ENCODE results near the gene OPN3.

Gene OPN3

GRCh38 chr1:241637046-241637590, 3.1 kb downstream of the OPN3 start:
- no peak for DNase-seq (ENCODE audit: extremely low spot score)
- ChIA-PET POLR2A (no interaction called here), CTCF (interaction anchor here (0.7 to 2.0 kb wide), 5 partner anchors 11 to 361 kb away, joined by 3 to 6 read pairs (median 5); partner anchors contain the start of gene MAP1LC3C)
- no peak for TF ChIP-seq CTCF (IDR thresholded peaks at IDR 0.05; ENCODE audit: control extremely low read depth, extremely low read depth, low read depth, missing control alignments)

DNA sequence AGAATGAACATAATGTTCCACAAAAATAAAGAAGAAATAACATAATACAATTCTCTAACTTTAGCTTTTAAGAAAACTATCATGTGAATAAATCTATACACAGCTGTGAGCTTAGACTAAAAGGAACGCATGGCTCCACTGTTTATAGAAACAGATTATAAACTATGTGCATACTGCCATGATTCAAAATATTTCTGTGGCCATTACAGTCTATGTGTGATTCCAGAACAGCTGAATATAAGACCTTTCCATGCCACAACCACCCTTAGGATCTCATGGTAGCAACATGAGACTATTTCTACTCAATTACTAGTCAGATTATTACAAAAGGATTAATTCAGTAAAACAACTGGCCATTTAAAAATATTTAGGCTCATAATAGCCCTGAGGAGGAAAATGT, 3.9 kb downstream of the OPN3 start:
- POLR2A ChIA-PET: no interaction called here
- CTCF ChIA-PET: interaction anchor here (0.8 to 2.0 kb wide), 6 partner anchors 10 to 362 kb away, joined by 3 to 6 read pairs (median 4); partner anchors contain the start of gene MAP1LC3C
- no peak for TF ChIP-seq CTCF (IDR thresholded peaks at IDR 0.05; ENCODE audit: control extremely low read depth, extremely low read depth, low read depth, missing control alignments)
- DNase-seq (ENCODE audit: extremely low spot score): no peak

DNA sequence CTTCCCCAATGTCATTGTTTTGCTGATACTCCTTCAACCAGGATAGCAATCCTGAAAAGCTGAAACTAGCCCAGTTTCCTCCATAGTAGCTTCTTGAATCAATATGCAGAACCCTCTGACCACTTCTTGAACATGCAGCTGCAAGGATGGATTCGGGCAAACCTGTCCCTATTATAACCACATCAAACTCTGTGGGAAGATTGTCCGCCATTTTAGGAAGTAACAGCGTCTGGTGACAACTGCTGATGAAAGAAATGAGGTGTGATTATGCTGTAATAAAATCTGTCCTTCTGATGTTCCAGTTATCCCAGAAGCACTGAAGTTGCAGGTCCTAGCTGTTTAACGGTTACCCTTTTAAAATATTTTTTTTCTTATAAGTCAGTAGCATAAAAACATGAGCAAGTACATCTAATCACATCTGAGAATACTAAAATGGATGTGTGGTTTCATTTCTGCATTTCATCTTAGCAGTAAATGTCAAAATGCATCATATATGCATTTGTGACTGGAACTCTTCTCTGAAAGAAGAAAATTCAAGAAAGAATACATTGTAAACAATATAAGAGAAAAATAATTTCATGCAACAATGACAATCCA, 4.5 kb downstream of the OPN3 start:
- POLR2A ChIA-PET: no interaction called here
- TF ChIP-seq CTCF (IDR thresholded peaks at IDR 0.05; ENCODE audit: control extremely low read depth, extremely low read depth, low read depth, missing control alignments): no peak
- DNase-seq (ENCODE audit: extremely low spot score): no peak
- CTCF ChIA-PET: interaction anchor here (0.8 to 2.0 kb wide), 5 partner anchors 25 to 363 kb away, joined by 3 to 6 read pairs (median 4); partner anchors contain the start of gene MAP1LC3C

- TF ChIP-seq CTCF (IDR thresholded peaks at IDR 0.05; ENCODE audit: control extremely low read depth, extremely low read depth, low read depth, missing control alignments): no peak
- no peak for DNase-seq (ENCODE audit: extremely low spot score)
- ChIA-PET POLR2A (no interaction called here), CTCF (interaction anchor here (2.2 to 2.8 kb wide), 2 partner anchors 8 to 21 kb away, joined by 7 to 19 read pairs; no protein-coding TSS in a partner anchor)
Measured at GRCh38 chr1:241632987-241633386, 7.2 kb downstream of the OPN3 start.

GRCh38 chr1:241631674-241632073, 8.5 kb downstream of the OPN3 start:
- POLR2A ChIA-PET: no interaction called here
- CTCF ChIA-PET: interaction anchor here (2.2 to 2.8 kb wide), 2 partner anchors 10 to 19 kb away, joined by 7 to 19 read pairs; no protein-coding TSS in a partner anchor
- DNase-seq (ENCODE audit: extremely low spot score): no peak
- no peak for TF ChIP-seq CTCF (IDR thresholded peaks at IDR 0.05; ENCODE audit: control extremely low read depth, extremely low read depth, low read depth, missing control alignments)

- CTCF ChIA-PET: no interaction called here
- no peak for TF ChIP-seq CTCF (IDR thresholded peaks at IDR 0.05; ENCODE audit: control extremely low read depth, extremely low read depth, low read depth, missing control alignments)
- POLR2A ChIA-PET: no interaction called here
- DNase-seq (ENCODE audit: extremely low spot score): no peak
Measured at GRCh38 chr1:241630899-241631298, 9.3 kb downstream of the OPN3 start.
